Measurements from ENCODE around the gene NPHP4. TPM values are rescaled to one million over a fixed set of nuclear protein-coding genes. Genes with fewer than 3 reads are reported as not detected.

The NPHP4 gene
- total RNA-seq, 2 experiments from 2014 or later, result 13.4 to 24.2 TPM

DNA sequence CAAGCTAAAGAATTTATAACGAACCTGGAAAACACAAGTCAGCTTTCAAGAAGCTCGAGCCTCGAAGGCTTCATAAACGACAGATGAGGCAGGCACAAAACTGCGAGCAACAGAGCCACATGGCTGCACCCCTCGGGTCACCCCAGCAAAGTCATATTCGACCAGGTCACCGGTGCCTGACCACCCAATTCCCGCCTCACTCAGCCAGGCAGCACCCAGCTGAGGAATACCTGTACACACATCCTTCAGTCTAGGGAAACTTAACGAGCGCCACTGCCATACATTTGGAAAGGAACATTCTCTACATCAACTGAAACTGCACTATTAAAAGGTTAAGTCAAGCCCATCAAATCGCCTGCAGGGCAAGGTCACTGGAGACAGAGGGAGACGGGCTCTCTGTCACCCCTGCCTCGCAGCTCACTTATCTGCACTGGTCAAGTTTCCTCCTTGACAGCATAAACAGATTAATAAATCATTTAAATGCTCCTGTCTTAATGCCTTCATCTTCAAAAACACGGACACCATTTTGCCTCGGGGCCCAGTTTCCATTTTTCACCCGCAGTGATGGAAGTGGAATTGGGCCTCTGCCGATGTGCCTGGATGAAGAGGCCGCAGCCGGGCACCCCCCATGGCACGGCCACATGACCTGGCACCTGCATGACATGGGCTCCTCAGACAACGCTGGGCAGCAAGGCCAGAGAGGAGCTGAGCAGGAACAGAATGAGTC, 20.6 kb downstream of the NPHP4 start:
- Histone ChIP-seq H3K27ac (ENCODE audit: low read depth, low read length, poor library complexity, severe bottlenecking) (no peak overlapping the region), H3K9me2 (ENCODE audit: insufficient read depth, low read length) (no peaks in the 10 kb centered on the region), H3K4me1 (ENCODE audit: insufficient read depth, low read length, poor library complexity, severe bottlenecking) (peaks cover 12% of the 10 kb centered on the region), H3K4me2 (ENCODE audit: low read length) (no peak overlapping the region), H2AFZ (ENCODE audit: low read length) (no peak overlapping the region), H3K9me3 (ENCODE audit: low read length) (no peaks in the 10 kb centered on the region), H3K79me2 (ENCODE audit: insufficient read depth, low read depth, low read length) (no peaks in the 10 kb centered on the region), H3K4me3 (ENCODE audit: low read depth, low read length, poor library complexity, severe bottlenecking) (no peak overlapping the region), H4K20me1 (ENCODE audit: insufficient read depth, low read length) (no peaks in the 10 kb centered on the region), H3K36me3 (ENCODE audit: insufficient read depth, low read length) (peaks cover 9% of the 10 kb centered on the region; the same call in 1 of the 2 replicates)
- BruUV-seq (replicated peaks), result no TSS peak
- CTCF ChIA-PET (ENCODE audit: unreplicated experiment), result no interaction called here
- DNase-seq (ENCODE audit: low spot score), result no peak
- intact Hi-C loops (cut with micrococcal nuclease; ENCODE audit: unreplicated experiment), result no loop called here
- no peak for TF ChIP-seq EZH2phosphoT487 (IDR thresholded peaks at IDR 0.05; ENCODE audit: borderline replicate concordance, low read depth, low read length)
- TF ChIP-seq, protein P1, sequence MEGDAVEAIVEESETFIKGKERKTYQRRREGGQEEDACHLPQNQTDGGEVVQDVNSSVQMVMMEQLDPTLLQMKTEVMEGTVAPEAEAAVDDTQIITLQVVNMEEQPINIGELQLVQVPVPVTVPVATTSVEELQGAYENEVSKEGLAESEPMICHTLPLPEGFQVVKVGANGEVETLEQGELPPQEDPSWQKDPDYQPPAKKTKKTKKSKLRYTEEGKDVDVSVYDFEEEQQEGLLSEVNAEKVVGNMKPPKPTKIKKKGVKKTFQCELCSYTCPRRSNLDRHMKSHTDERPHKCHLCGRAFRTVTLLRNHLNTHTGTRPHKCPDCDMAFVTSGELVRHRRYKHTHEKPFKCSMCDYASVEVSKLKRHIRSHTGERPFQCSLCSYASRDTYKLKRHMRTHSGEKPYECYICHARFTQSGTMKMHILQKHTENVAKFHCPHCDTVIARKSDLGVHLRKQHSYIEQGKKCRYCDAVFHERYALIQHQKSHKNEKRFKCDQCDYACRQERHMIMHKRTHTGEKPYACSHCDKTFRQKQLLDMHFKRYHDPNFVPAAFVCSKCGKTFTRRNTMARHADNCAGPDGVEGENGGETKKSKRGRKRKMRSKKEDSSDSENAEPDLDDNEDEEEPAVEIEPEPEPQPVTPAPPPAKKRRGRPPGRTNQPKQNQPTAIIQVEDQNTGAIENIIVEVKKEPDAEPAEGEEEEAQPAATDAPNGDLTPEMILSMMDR (conservative IDR thresholded peaks at IDR 0.05; ENCODE audit: low read length), result no peak
- POLR2A ChIA-PET, result no interaction called here

DNA sequence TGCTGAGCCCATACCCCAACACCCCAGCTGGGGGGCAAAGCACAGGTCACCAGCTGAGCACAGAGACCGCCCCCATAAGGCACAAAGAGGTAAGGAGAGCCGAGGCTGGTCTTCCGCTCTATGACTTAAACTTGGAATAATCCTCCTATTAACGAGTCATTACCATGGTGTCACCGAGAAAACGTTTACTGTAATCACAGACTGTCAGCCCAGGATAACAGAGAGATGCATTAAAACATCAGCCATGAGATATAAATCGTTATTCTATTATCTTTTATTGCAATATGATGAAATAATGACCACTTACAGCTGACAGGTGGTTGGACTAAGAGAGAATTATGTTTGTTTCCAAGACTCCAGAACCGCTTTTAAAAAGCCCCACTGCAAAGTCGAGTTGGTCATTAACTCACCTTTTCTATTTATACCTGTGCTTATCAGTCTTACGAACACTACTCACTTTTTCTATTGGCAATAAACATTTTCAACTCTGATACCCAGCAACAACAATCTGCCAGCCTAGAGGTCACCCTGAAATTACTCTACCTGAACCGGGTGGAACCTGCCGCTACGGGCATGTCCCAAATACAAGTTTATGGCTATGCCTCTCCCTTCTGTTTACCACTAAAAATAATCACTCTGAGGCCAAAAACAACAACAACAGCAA, 21.5 kb downstream of the NPHP4 start:
- BruUV-seq (replicated peaks), result no TSS peak

More for the DNA sequence above, 21.5 kb downstream of the NPHP4 start:
- H3K9me2 ChIP-seq (ENCODE audit: insufficient read depth, low read length), result no peaks in the 10 kb centered on the region
- intact Hi-C loops (cut with micrococcal nuclease; ENCODE audit: unreplicated experiment), result no loop called here
- CTCF ChIA-PET (ENCODE audit: unreplicated experiment), result no interaction called here
- peaks cover 8% of the 10 kb centered on the region for H3K4me1 ChIP-seq (ENCODE audit: insufficient read depth, low read length, poor library complexity, severe bottlenecking)
- H3K27ac ChIP-seq (ENCODE audit: low read depth, low read length, poor library complexity, severe bottlenecking), result no peak overlapping the region
- peaks cover 8% of the 10 kb centered on the region; the same call in 1 of the 2 replicates for H3K36me3 ChIP-seq (ENCODE audit: insufficient read depth, low read length)
- H3K4me3 ChIP-seq (ENCODE audit: low read depth, low read length, poor library complexity, severe bottlenecking), result no peak overlapping the region
- TF ChIP-seq, protein P1 (conservative IDR thresholded peaks at IDR 0.05; ENCODE audit: low read length), result no peak
- TF ChIP-seq EZH2phosphoT487 (IDR thresholded peaks at IDR 0.05; ENCODE audit: borderline replicate concordance, low read depth, low read length), result no peak
- H4K20me1 ChIP-seq (ENCODE audit: insufficient read depth, low read length), result no peaks in the 10 kb centered on the region
- no peaks in the 10 kb centered on the region for H3K9me3 ChIP-seq (ENCODE audit: low read length)
- no peak overlapping the region for H3K4me2 ChIP-seq (ENCODE audit: low read length)
- POLR2A ChIA-PET, result no interaction called here
- H3K79me2 ChIP-seq (ENCODE audit: insufficient read depth, low read depth, low read length), result no peaks in the 10 kb centered on the region
- H2AFZ ChIP-seq (ENCODE audit: low read length), result no peak overlapping the region
- DNase-seq (ENCODE audit: low spot score), result no peak
